Measurements from ENCODE around the gene MACROH2A1.
A peak's percentile ranks its signal among the peaks of the same experiment; 100 is the strongest.

Gene MACROH2A1

GRCh38 chr5:135310328-135310989 lies 88.6 kb downstream of the MACROH2A1 start:
- no peak for DNase-seq

DNA sequence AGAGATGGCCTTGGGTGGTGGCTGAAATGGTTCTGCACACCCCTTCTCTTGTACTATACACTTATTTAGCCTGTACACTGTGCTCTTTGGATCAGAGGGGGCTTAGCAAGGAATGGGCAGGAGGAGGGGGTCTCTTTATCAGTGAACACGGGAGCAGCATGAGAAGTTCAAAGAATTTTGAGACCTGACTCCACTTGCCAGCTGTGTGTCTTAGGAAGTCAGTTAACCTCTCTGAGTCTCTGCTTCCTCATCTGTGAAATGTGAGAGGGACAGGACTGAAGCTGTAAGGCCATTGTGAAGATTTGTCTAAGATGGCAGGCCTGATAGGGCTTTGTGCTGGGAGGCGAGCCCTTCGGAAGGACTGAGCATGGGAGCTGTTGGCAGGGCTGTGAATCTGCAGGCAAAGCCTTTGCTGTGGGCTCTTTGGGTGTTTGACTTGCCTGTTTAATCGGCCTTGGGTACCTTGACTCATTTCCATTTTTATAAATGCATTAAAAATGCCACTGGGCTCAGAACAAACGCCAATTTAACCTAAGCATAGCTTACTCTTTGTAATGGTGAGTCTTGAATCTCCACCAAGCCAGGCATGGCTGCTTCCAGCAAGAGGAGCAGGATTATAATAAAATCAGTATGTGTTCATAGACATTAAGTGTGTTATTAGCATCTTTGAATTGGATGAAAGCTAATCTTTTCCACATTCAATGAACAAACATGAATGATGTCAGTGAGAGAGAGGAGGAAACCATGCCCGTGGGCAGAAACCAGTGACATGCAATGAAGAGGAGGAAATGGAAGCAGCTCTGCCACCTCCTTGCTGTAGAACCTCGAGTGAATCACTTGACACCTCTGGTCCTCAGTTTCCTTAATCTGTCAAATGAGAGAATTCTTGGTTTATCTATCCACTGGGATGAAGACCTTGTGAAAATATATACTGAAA lies 89.4 kb downstream of the MACROH2A1 start:
- DNase-seq, result no peak

- peak; percentile 33 for DNase-seq
These were observed 90.3 kb downstream of the MACROH2A1 start for GRCh38 chr5:135308752-135309151.

DNA sequence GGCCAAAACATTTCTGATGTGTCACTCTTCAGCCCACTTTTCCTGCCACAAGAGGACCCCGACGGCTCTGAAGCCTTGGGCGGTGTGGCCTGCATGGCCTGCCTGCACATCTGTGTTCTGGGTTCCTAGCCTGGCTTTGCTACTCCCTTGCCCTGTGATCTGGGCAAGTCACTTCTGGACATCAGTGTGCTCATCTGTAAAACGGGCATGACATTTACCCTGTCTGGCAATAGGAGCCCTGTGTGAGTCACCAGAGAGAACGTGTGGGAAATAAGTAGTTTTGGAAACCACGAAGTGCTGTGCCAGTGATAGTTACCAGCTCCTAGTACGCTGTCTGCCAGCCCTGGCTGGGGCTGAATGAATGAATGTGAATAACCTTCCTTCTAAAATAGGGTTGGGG lies 90.8 kb downstream of the MACROH2A1 start:
- no peak for DNase-seq

GRCh38 chr5:135307143-135307903 lies 91.7 kb downstream of the MACROH2A1 start:
- DNase-seq, result peak; percentile 55

- peak; percentile 44 for DNase-seq
These were observed 92.5 kb downstream of the MACROH2A1 start for GRCh38 chr5:135306557-135306956.

DNA sequence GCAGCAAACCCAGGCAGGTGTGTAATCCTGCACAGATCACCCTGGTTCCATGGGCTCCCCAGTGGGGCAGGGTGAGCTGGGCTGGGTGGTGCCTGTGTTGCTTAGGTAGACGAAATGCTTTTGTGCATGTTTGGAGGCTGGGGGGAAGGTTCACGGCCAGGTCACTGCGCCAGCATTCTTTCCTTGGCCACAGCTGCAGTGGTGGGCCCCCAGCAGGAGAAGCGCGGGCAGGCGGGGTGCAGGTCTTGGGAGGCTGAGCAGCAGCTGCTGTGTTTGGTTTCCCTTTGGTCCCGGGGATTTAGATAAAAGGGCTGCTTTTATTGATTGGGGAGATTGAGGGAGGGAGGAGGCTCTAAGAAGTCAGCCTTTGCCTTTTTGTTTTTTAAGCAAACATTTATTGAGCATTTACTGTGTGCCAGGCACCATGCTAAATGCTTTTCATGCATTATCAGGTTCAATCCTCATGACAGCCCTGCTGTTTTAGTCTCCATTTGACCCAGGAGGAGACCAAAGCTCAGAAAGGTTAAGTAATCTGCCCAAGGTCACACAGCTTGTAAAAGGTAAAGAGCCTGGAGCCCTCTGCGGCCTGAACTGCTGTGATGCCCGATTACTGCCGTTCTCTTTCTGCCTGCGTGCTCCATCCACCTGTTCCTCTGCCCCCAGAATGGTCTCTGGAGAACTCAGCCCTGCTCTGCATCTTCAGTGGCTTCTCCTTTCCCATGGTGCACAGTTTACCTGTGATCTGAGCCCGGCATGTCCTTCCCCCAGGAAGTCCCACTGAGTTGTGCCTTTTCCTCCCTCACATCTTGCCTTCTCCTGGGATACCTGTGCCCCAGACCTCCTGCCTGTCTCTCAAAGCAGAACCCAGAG lies 94.4 kb downstream of the MACROH2A1 start:
- no peak for DNase-seq

DNA sequence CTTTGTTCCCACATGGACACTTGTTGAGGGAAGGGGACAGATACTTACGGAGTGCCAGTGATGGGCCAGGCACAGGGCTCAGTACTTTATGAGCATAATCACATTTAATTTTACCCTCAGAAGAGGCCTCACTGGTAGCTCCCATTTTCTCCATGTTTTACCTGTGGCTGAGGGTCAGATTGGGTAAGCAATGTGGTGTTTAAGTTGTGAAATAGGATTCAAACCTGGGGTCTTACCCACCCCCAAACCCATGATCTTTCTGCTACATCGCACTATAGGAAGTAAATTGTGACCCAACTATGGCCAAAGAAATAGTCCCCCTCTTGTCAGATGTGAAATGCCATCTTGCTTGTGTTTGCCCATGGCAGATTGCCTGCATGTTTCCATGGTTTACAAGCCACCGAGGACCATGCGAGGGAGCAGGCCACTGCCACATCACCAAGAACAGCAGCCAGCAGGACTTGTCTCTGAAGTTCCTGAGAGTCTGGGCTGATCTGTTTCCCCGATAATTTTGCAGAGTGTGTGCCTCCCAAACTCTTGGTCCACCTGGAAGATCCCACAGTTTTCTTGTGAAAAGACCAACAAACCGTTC lies 95.4 kb downstream of the MACROH2A1 start:
- DNase-seq, result no peak

DNA sequence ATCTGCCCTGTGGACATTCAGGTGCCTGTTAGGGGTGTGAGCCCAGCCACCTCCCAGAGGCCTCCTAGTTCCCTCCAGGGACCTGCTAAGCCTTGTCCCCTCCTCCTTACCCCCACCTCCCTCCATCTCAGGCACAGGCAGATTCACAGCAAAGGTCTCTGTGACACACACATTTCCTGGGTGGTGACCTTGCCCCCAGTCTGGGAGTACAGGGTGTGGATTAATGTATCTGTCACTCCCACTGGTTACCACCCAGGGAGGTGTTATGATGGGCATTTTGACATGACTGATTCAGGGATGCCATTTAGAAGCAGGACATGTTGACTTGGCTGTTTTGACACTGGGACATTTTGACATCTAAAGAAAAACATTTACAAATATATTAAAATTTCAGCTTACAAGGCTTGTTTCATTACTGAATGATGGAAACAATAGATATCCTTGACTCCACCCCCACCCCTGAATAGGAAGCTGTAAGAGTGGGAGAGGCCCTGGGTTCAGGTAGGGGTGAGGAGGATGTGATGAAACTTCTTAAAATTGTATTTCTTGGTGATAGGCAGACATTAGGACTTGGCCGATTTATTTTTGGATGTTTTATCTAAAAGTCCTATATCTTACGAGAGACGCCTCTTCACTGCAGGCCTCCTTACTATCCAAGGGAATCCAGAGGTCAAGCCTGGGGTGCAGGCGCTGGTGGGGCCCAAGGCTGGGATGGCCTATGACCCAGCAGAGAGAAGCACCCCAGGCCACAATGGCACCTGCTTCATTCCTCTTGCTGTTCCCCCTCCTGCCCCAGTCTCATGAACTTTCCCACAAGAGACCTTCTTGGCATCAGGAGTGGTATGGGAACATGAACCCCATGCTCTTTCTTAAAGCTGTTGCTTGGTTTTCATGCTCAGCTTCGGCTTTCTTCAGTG lies 101.9 kb downstream of the MACROH2A1 start:
- no peak for DNase-seq

GRCh38 chr5:135295852-135296251 lies 103.2 kb downstream of the MACROH2A1 start:
- no peak for DNase-seq

- DNase-seq, result no peak
These were observed 104.2 kb downstream of the MACROH2A1 start for GRCh38 chr5:135294793-135295192.

- DNase-seq, result no peak
These were observed 109.4 kb downstream of the MACROH2A1 start for GRCh38 chr5:135289651-135290050.

DNA sequence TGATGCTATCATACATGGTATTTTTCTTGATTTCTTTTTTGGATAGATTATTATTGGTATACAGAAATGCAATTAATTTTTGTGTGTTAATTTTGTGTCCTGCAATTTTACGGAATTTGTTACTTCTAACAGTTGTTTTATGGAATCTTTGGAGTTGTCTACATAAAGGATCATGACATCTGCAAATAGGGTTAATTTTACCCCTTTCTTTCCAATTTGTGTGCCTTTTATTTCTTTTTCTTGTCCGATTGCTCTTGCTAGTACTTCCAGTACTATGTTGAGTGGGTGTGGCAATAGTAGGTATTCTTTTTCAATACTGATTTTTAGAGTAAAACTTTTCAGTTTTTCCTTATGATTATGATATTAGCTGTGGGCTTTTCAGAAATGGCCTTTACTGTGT lies 111.5 kb downstream of the MACROH2A1 start:
- no peak for DNase-seq
